Adrenal gland (tissue), 5 donors: ENCODE data around the gene COL5A1.

Source experiments
- POLR2A ChIP-seq, 2 donors: fragments of 450-650 bp; IDR thresholded peaks; one replicate each; pipeline ENCODE4 v1.6.1; 2017; ENCODE audit warnings: antibody characterized with exemption in 2 of 2, mild to moderate bottlenecking in 2 of 2, moderate library complexity in 1 of 2
- TF ChIP-seq, protein P1 (sequence below), 6 experiments: fragments of 450-650 bp in 4 of 6; fragments of 200-600 bp in 2 of 6; sonication (generic) in 1 of 6; IDR thresholded peaks; 1 replicate in 5 of 6; 2 replicates in 1 of 6; pipeline versions ENCODE4 v1.5.1 to v1.8.0; 2016 to 2021; ENCODE audit warnings: antibody characterized with exemption in 6 of 6, mild to moderate bottlenecking in 2 of 6, moderate library complexity in 1 of 6
- donor health status: DM: no; HTN: no; CAD: no.

GRCh38 chr9:134720796-134721195 is 79.2 kb downstream of the COL5A1 start:
- TF ChIP-seq, protein P1, sequence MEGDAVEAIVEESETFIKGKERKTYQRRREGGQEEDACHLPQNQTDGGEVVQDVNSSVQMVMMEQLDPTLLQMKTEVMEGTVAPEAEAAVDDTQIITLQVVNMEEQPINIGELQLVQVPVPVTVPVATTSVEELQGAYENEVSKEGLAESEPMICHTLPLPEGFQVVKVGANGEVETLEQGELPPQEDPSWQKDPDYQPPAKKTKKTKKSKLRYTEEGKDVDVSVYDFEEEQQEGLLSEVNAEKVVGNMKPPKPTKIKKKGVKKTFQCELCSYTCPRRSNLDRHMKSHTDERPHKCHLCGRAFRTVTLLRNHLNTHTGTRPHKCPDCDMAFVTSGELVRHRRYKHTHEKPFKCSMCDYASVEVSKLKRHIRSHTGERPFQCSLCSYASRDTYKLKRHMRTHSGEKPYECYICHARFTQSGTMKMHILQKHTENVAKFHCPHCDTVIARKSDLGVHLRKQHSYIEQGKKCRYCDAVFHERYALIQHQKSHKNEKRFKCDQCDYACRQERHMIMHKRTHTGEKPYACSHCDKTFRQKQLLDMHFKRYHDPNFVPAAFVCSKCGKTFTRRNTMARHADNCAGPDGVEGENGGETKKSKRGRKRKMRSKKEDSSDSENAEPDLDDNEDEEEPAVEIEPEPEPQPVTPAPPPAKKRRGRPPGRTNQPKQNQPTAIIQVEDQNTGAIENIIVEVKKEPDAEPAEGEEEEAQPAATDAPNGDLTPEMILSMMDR (IDR thresholded peaks at IDR 0.05): no peak
- no peak for TF ChIP-seq POLR2A (IDR thresholded peaks at IDR 0.05)
